ENCODE results near the gene HYLS1. TPM values are rescaled to one million over a fixed set of nuclear protein-coding genes. Genes with fewer than 3 reads are reported as not detected.

HYLS1 gene
- total and polyA plus RNA-seq, 2 experiments from 2014 or later, result 14.6 to 25.7 TPM

- no peak for TF ChIP-seq STAT1 (IDR thresholded peaks at IDR 0.05; ENCODE audit: unreplicated experiment)
- TF ChIP-seq REST (IDR thresholded peaks at IDR 0.05; ENCODE audit: unreplicated experiment), result no peak
- no peak for TF ChIP-seq CREB1 (CRISPR knock-in tag; IDR thresholded peaks at IDR 0.05; ENCODE audit: low read depth)
- TF ChIP-seq ETS1 (IDR thresholded peaks at IDR 0.05), result no peak
- TF ChIP-seq POLR2AphosphoS5 (IDR thresholded peaks at IDR 0.05; ENCODE audit: low read depth), result no peak
- no peak for TF ChIP-seq ZNF114 (CRISPR knock-in tag; IDR thresholded peaks at IDR 0.05)
- no peak for TF ChIP-seq CTCF (conservative IDR thresholded peaks at IDR 0.05; ENCODE audit: low read depth in 2 of 2)
- no peak for TF ChIP-seq JUNB (IDR thresholded peaks at IDR 0.05; ENCODE audit: unreplicated experiment)
- no peak for TF ChIP-seq EZH2 (IDR thresholded peaks at IDR 0.05; ENCODE audit: low read depth, unreplicated experiment)
- Mint-ChIP-seq H3K27me3 (ENCODE audit: insufficient read depth, low read depth, poor library complexity) (peaks cover 7% of the 10 kb centered on the region), H3K9me3 (no peaks in the 10 kb centered on the region), H3K4me3 (no peak overlapping the region), H3K36me3 (ENCODE audit: low read depth) (no peaks in the 10 kb centered on the region), H3K27ac (no peak overlapping the region), H3K4me1 (peaks cover 45% of the 10 kb centered on the region)
- Histone ChIP-seq H3F3A (replicated peaks; ENCODE audit: low read depth) (no peaks in the 10 kb centered on the region), H3K36me3 (ENCODE audit: insufficient read depth) (no peaks in the 10 kb centered on the region), H4K20me1 (replicated peaks; ENCODE audit: insufficient read depth) (no peaks in the 10 kb centered on the region), H3K27ac (ENCODE audit: low read depth) (no peak overlapping the region), H3K9me2 (ENCODE audit: insufficient read depth) (no peaks in the 10 kb centered on the region), H3K4me1 (ENCODE audit: insufficient read depth) (peaks cover 10% of the 10 kb centered on the region), H3K4me2 (no peak overlapping the region), H3K4me3 (no peak overlapping the region), H3K79me2 (replicated peaks; ENCODE audit: insufficient read depth) (no peaks in the 10 kb centered on the region), H2AFZ (no peak overlapping the region), H3K27me3 (ENCODE audit: insufficient read depth) (no peaks in the 10 kb centered on the region)
- ATAC-seq (no peak), DNase-seq (ENCODE audit: low spot score) (no peak)
Measured at GRCh38 chr11:125929445-125930075, 42.1 kb downstream of the HYLS1 start.

- H4K20me1 ChIP-seq (replicated peaks; ENCODE audit: insufficient read depth), result no peaks in the 10 kb centered on the region
- H3K9me3 Mint-ChIP-seq, result no peaks in the 10 kb centered on the region
- H3K4me3 Mint-ChIP-seq, result no peak overlapping the region
- TF ChIP-seq CTCF (conservative IDR thresholded peaks at IDR 0.05; ENCODE audit: low read depth in 2 of 2) (no peak), REST (IDR thresholded peaks at IDR 0.05; ENCODE audit: unreplicated experiment) (no peak)
- peaks cover 41% of the 10 kb centered on the region for H3K4me1 Mint-ChIP-seq
- no peaks in the 10 kb centered on the region for H3K27me3 ChIP-seq (ENCODE audit: insufficient read depth)
- no peaks in the 10 kb centered on the region for H3K9me2 ChIP-seq (ENCODE audit: insufficient read depth)
- H2AFZ ChIP-seq, result no peak overlapping the region
- ATAC-seq, result no peak
- H3K27ac Mint-ChIP-seq, result no peak overlapping the region
- H3K36me3 Mint-ChIP-seq (ENCODE audit: low read depth), result no peaks in the 10 kb centered on the region
- H3F3A ChIP-seq (replicated peaks; ENCODE audit: low read depth), result no peaks in the 10 kb centered on the region
- H3K4me1 ChIP-seq (ENCODE audit: insufficient read depth), result peaks cover 10% of the 10 kb centered on the region
- no peak overlapping the region for H3K4me2 ChIP-seq
- H3K27ac ChIP-seq (ENCODE audit: low read depth), result no peak overlapping the region
- no peak overlapping the region for H3K4me3 ChIP-seq
- H3K36me3 ChIP-seq (ENCODE audit: insufficient read depth), result no peaks in the 10 kb centered on the region
- H3K27me3 Mint-ChIP-seq (ENCODE audit: insufficient read depth, low read depth, poor library complexity), result peaks cover 7% of the 10 kb centered on the region
- no peaks in the 10 kb centered on the region for H3K79me2 ChIP-seq (replicated peaks; ENCODE audit: insufficient read depth)
- DNase-seq (ENCODE audit: low spot score), result no peak
Measured at GRCh38 chr11:125930076-125930450, 42.6 kb downstream of the HYLS1 start.

All from GM23338 (cell line).